ENCODE data around the gene CLMP.
"Not testable (repeated sequence)": the region's sequence is repeated elsewhere in the genome, so short reads cannot be mapped to it uniquely, and the experiment has no call there.

The CLMP gene

DNA sequence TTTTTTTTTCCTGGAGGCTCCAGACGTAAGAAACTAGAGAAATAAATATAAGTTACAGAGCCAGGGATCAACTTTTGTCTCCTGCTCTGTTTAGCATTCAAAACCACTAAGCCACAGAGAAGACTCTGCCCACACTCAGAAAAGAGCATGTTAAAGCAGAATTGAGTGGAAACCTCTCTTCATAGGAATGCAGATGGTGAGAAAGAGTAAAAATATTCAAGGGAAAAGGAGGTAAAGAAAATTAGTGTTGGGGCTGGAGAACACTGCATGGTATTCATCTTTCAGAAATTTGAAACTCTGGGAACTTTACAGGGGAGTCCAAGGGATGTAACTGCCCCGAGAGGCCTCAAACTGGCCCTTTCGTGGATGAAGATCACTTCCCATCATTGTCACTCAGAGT is 65.1 kb downstream of the CLMP start:
- DNase-seq, result no peak

DNA sequence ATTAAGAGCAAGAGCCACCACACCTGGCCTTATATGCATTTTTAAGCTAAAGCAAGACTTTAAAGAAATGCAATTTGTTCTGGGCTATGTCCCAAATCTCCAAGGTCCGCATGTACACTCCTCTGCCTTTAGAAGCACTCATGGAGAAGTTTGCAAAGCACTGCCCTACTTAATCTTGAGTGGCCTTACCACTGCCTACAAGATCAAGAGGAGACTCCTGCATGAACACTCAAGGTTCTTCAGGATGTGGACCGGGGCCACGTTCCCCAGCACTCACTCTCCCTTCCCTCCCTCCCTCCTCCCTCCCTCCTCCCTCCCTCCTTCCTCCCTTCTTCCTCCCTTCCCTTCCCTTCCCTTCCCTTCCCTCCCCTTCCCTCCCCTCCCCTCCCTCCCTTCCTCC is 69.9 kb downstream of the CLMP start:
- DNase-seq, result no peak

DNA sequence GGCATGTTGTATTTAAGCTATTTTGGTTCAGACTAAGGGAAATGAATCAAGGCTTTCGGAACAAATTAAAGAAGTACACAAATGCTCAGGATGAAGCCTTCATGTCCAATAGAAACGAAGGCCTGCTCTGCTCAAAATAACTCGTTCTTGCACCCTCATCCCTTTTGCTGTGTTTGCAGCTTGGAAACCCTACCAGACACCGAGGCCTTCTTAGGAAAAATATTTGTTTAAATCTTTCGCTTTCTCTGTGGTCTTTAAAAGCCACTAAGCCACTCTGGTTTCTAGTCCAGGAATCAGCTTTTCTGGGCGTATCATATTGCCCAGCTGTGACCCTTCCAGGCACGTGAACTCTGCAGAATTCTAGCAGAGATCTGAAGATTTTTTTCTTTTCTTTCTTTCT is 72.2 kb downstream of the CLMP start:
- DNase-seq, result no peak

DNA sequence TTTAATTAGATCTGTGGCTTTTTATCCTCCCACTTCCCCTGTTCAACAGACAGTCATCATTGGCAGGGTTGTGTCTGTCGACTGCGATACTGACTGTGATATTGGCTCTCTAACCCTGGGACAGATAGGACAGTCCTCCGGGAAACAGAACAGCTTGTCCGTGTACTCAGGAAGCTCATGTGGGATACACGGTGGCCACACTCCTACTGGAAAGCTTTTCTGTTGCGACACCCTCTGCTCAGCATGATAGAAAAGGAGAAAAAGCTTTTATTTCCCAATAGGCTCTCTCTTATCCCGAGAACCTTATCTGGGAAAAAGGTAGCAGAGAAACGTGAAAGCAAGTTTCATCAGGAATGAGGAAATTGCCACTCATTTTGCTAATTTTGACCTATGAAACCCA is 72.7 kb downstream of the CLMP start:
- DNase-seq, result no peak

DNA sequence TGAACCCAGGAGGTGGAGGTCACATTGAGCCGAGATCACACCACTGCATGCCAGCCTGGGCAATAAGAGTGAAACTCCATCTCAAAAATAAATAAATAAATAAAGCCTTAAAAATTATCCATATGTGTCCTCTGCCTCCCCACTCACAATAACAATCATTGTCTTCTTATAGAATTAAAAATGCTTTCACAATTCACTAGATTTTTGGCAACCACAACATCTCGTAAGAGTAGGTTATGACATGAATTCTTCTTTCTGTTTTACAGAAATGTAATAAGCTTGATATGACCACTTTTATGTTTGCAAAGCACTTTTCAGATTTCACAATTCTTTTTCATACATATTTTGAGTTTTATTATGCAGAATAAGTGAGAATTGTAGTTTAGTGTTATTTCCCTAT is 78.6 kb downstream of the CLMP start:
- no peak for DNase-seq

DNA sequence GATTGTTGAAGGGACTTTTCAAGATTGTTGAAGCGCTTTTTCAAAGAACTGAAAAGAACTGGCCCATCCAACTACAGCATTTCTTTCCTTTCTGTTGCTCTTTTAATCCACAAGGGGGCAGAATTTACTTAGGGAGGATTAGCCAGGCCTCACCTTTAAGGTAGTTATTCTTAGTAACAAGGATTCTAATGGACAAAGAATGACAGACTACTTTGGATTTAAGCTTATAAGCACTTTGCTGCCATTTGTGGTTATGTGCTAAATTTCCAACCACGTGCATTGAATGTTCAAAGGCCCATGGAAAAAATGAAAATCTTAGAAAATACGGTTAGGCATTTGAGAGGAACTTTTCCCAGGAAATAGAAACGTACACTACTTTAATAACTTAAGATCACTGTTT is 83.6 kb downstream of the CLMP start:
- DNase-seq, result no peak

DNA sequence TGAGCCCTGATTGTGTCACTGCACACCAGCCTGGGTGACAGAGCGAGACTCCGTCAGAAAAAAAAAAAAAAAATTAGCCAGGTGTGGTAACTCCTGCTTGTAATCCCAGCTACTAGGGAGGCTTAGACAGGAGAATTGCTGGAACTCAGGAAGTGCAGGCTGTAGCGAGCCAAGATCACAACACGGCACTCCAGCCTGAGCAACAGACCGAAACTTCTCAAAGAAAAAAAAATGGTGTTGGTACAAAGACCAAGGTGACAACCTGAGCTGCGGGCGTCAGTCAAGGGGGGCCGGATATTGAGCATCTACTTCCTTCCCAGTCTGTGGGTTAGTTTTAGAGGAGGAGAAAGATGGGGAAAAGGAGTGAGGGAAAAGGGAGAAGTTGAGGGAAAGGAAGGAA is 84.7 kb downstream of the CLMP start:
- DNase-seq, result no peak

DNA sequence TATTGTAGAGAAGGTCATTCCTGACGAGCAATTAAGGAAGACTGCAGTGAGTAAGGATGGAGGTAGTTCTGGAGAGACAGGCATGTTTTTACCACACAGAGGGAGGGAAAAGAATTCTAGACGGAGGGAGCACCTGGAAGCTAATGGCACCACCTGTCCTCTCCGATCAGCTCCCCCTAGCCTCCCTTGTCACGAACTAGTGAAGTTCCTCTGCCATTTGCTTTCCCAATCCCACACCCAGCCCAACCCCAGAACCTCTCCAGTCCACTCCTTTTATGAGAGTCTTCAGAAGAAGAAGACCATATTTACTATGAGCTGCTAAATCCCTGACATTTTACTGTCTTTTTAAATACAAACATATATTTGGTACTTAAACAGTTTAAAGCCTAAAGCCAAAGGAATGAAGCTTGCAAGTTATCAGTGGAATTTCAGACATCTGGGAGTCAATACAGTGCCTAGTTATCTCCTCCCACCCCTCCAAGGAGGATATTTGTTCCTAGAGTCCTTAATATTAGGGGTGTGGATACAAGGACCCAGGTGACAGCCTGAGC is 87.0 kb downstream of the CLMP start:
- no peak for DNase-seq

DNA sequence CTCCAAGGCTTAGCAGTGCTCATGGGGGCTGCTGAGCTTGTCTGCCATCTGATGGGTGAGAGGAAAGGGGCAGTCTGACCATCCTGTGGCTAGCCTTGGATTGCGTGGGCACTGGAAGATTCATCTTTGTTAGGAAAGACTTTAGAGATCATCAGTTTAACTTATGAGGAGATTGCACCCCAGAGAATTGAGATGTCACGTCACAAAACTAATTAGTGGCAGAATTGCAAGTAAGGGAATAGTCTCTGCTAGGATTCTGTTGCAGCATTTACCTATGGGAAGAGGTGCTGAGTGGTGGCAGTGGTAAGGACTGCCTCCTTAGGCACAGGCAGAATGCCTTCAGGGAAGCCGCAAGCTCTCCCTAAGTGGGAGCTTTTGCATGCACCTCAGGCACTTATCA is 90.4 kb downstream of the CLMP start:
- DNase-seq, result no peak

DNA sequence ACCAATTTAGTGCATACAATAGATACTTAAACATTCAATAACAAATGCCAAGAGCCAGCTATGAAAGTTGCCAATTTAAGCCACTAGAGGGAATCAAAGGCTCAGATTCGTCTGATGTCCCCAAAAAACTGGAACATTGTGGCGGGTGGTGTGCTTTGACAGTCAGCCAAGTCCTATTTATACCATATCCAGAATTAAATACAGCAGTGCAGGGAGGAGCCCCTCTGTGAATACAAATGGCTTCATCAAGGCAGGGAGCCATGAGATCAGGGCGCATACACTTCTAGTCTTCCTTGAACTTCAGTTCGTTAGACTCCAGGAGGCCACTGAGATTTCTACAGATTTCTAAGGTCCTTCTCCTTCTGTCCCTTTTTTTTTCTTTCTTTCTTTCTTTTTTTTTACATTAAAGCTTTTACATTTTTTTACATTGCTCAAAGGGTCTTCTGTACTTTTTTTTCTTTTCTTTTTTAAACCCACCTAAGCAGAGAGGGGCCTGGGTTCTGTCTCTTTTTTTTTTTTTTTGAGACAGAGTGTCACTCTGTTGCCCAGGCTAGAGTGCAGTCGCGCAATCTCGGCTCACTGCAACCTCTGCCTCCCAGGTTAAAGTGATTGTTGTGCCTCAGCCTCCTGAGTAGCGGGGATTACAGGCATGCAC is 91.6 kb downstream of the CLMP start:
- no peak for DNase-seq

DNA sequence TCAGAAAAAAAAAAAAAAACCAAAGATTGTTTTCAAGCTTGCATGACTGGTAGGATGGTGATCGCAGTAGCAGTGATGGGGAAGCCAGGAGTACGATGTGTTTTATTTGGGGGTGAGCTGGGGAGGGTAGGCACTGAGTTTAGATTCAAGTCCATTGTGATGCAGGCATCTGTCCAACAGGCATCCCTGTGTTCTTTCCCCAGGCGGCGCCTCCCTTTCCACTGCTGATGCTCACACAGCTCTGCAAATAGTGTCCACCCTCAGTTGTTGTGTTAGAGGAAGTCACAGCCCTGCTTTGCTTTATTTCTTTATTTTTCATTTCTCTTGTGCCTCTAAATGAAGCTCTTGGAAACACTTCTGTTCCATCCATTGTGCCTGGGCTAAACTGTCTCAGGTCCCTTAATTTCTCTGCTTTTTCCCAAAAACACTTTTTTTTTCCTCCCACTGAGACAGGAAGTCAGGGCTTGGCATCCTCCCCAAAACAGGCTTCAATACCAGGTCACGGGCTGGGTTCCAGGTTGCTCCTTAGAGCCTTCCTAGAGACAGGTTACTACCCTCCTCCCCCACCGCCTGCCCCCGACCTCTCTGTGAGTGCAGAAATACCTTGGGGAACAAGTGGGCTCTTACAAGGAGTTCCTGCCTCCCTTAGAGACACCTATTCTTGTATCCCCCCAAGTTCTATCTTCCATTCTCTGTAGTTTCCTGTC is 94.5 kb downstream of the CLMP start:
- no peak for DNase-seq

DNA sequence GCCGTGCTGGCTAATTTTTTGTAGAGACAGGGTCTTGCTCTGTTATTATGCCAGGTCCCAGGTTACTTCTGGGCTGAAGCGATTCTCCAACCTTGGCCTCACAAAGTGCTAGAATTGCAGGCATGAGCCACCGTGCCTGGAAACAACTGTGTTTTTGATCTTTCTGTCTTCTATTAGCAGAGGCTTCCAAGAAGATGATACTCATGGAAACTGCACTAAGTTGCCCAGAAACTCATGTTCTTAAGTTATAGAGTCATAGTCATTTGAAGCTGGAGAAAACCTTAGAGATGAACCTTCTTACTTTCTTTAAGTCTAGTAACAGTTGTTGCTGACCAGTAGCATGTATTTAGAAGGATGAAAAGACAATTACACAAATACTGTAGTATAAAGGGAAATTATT is 96.1 kb downstream of the CLMP start:
- DNase-seq, result no peak

DNA sequence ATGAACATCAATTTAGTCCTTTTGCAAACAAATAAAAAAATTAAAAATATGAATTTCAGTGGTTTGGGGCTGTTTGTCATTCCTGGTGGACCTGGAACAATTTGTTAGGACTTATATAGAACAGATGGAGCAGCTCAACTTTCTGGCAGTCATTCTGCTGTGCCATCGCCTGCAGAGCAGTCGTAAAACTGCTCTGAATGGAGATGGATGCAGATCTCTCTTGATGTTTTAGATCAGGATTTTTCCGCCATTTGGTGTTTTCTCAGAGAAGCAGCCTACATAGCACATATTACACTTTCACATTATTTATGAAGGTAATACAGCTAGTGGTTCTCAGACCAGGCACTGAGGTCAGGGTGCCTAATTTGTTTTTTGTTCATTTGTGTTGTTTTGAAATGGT is 101.3 kb downstream of the CLMP start:
- DNase-seq, result no peak

DNA sequence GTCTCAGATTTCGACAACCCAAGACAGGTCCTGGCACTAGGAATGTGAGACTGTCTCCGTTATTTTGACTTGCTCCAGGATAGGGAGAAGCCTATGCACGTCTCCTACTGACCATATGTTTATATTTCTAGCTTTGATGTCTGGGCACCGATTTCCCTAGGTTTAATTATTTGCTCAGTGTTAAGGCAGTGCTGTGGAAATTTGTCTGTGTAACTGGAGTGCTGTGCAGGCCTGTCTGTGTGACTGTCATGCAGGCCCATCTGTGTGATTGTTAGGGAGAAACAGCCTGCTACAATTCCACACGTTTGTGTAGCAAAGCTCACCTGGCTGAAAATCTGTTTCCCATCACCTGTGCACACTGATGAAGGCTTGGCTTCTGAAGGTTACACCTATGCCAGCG is 103.5 kb downstream of the CLMP start:
- DNase-seq, result no peak

DNA sequence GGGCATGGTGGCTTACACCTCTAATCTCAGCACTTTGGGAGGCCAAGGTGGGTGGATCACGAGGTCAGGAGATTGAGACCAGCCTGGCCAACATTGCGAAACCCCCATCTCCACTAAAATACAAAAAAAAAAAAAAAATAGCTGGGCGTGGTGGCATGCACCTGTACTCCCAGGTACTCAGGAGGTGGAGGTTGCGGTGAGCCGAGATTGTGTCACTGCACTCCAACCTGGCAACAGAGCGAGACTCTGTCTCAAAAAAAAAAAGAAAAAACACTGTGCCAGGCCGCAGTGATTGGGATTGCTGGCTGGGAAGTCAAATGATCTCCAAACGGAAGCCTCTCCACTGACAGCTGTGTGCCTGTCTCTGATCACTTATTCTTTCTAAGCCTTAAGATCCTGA is 104.9 kb downstream of the CLMP start:
- not testable (repeated sequence) for DNase-seq

DNA sequence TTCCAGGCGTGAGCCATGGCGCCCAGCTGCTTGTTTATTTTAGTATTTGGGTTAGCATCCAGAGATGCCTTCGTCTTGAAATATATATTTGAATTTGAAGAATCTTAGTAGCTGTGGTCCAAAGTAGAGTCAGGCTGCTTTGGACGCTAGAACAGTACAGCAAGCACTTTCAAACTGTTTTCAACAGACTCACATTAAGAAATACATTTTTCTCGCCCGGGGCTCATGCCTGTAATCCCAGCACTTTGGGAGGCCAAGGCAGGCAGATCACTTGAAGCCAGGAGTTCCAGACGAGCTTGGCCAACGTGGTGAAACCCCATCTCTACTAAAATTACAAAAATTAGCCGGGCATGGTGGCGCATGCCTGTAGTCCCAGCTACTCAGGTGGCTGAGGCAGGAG is 106.2 kb downstream of the CLMP start:
- DNase-seq, result not testable (repeated sequence)

DNA sequence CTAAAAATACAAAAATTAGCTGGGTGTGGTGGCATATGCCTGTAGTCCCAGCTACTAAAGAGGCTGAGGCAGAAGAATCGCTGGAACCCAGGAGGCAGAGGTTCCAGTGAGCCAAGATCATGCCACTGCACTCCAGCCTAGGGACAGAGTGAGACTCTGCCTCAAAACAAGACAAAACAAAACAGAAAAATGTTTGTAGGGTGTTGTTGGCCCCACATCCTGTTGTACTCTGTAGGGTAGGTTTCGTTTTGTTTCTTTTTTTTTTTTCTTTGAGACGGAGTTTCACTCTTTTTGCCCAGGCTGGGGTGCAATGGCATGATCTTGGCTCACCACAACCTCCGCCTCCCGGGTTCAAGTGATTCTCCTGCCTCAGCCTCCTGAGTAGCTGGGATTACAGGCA is 107.4 kb downstream of the CLMP start:
- not testable (repeated sequence) for DNase-seq

DNA sequence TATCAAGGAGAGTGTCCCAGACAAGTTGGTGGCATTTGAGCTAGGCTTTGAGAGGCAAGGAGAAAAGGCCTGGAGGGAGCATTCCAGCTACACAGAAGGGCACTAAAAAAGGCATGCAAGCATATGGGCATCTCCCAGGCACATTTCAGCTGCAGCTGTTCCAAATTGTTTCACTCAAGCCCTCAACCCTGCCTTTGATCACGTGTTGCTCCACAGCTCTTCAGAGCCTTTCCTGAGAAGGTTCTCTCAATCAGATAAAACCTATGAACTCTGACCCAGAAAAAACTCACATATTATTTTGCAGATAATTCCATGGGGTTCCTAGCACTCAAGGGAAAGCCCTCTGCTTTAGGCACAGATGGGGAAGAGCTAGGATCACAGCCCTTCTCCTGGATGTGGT is 108.7 kb downstream of the CLMP start:
- DNase-seq, result no peak

DNA sequence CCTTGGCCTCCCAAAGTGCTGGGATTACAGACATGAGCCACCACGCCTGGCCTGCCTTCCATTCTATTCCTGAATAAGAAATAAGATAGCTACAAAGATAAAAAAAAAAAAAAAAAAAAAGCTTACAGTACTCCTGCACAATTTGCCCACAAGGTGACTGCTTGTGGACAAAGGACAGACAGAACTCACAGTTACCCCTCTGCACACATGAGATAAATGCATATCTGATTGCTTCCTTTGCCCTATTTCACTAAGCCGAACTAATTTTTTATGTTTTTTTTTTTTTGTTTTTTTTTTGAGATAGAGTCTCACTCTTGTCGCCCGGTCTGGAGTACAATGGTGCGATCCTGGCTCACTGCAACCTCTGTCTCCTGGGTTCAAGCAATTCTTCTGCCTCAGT is 109.6 kb downstream of the CLMP start:
- no peak for DNase-seq

DNA sequence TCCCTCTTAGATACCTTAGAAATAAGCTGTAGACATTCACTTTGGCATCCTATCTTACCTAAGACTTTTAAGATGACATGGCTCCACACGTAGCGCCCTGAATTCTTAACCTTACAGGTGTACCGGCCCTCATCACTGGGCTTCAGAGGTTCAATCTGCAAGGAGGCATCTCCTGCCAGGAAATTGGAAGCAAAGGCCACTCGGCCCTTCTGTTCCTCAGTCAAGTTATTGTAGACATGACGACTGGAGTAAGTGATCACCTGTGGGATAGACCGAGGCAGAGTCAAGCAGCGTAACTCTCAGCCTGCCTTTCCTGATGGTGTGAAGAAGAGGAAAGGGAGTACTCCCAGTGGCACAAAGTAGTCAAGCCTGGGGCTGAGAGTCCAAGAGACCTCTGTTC is 110.6 kb downstream of the CLMP start:
- no peak for DNase-seq

DNA sequence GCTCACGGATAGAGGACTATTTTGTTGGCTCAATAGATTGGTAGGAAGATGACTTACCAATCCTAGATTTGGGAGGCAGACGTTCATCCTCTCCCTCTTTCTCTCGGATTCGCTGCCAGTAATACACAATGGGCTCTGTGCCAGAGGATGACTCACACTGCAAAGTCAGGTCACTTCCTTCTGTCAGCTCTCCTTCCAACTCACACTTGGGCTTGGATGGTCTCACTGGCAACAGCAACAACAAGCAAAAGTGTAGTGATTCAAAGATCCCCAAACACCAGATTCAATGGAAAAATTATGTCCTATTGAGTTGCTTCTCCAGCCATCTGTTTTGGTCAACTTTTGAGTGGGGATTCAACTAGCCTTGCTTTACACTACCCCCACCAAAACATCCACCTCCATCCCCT is 111.4 kb downstream of the CLMP start:
- DNase-seq, result no peak

DNA sequence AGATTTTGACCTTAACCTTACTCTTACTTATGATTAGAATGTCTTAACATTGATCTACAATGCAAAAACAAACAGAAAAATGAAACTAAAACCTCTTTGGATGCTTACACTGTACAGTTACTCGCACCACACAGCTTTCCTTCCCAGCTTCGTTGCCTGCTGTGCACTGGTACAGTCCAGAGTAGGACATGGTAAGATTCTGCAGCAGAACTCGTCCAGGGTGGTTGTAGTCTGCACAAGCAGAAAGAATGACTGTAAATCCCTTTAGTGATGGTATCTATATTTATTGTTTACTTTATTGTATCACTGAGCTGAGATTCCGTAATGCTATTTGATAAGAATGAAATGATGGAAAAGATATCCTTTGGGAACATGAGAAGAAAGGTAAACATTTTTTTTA is 112.1 kb downstream of the CLMP start:
- DNase-seq, result no peak

DNA sequence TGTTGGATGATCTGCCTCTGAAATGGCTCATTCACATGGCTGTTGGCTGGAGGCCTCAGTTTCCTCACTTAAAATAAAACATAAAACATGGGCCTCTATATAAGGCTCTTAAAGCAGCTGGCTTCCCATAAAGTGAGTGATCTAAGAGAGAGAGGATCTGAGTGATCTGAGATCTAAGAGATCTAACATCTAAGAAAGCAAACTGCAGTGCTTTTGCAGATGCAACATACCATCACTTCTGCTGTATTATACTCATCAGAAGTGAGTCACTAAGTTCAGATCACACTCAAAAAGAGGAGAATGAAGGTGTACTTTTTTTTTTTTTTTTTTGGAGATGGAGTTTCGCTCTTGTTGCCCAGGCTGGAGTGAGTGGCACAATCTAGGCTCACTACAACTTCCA is 115.0 kb downstream of the CLMP start:
- no peak for DNase-seq

DNA sequence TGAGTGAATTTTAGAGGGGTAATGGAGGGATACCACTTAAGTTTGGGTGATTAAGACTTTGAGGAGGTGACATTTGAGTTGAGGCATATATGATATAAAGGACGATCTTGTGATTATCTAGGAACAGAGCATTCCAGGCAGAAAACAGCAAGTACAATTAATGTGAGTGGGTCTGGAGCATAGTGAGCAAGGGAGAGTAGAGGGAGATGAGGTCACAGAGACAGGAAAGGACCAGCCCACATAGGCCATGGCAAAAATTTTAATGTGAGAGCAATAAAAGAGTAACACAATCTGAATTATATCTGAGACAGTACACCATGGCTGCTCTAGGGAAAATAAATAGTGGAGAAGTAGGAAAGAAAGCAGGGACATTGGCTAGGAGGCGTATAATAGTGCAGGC is 118.6 kb downstream of the CLMP start:
- DNase-seq, result no peak

Data from NCI-H510A (cell line).